ENCODE results near the gene FAM20C. TPM values are rescaled to one million over a fixed set of nuclear protein-coding genes. Genes with fewer than 3 reads are reported as not detected.

FAM20C gene
- total and polyA plus RNA-seq, 10 of the 15 experiments (the other 5 are each of a cell fraction or from before 2014, with no cell fraction given), result 0.44 TPM; not detected in 9

- TF ChIP-seq ZNF592 (IDR thresholded peaks at IDR 0.05), result no peak
- no peak for TF ChIP-seq YY1 (IDR thresholded peaks at IDR 0.05; ENCODE audit: low read depth, low read length)
- no peak for TF ChIP-seq CEBPB (IDR thresholded peaks at IDR 0.05; ENCODE audit: borderline replicate concordance in 1 of 2, low read depth in 2 of 2, low read length in 2 of 2)
- no peak for TF ChIP-seq ESRRA (IDR thresholded peaks at IDR 0.05; ENCODE audit: low read length)
- TF ChIP-seq RUNX3 (IDR thresholded peaks at IDR 0.05; ENCODE audit: low read length), result no peak
These were observed 1.3 kb downstream of the FAM20C start (continued) for GRCh38 chr7:193481-194251.

GRCh38 chr7:194252-195009 lies 2.1 kb downstream of the FAM20C start:
- H3K27ac ChIP-seq (ENCODE audit: control insufficient read depth, insufficient read depth), result no peak overlapping the region
- H3K9ac ChIP-seq (ENCODE audit: control insufficient read depth, insufficient read depth, low read length), result no peak overlapping the region
- BruUV-seq (replicated peaks), result no TSS peak
- H3K4me1 ChIP-seq (ENCODE audit: control insufficient read depth, insufficient read depth, low read length), result no peaks in the 10 kb centered on the region
- in situ Hi-C loops (cut with MboI), result no loop called here
- no peak overlapping the region for H3K4me2 ChIP-seq (ENCODE audit: control insufficient read depth, insufficient read depth)
- H3K36me3 ChIP-seq (ENCODE audit: control insufficient read depth in 2 of 2, insufficient read depth in 2 of 2, low read length in 1 of 2), result no peaks in the 10 kb centered on the region
- FAIRE-seq (no peak), DNase-seq (ENCODE audit: low read depth, low spot score) (no peak), ATAC-seq (no peak)
- WGBS (ENCODE audit: insufficient coverage, insufficient replicate concordance, low lambda C conversion rate, missing lambda C conversion rate), result 39% methylated on average over 22 of the region's 27 CpGs
- H4K20me1 ChIP-seq (ENCODE audit: control insufficient read depth, insufficient read depth), result no peaks in the 10 kb centered on the region
- no peaks in the 10 kb centered on the region for H3K27me3 ChIP-seq (replicated peaks in 1 of 2; ENCODE audit: control insufficient read depth in 2 of 2, insufficient read depth in 2 of 2, low read length in 1 of 2)
- H3K9me3 ChIP-seq (replicated peaks; ENCODE audit: control insufficient read depth, insufficient read depth, low read length), result no peaks in the 10 kb centered on the region
- SMC1A ChIA-PET (ENCODE audit: uncharacterized antibody, unreplicated experiment), result no interaction called here
- POLR2A ChIA-PET, result no interaction called here
- no peak overlapping the region for H3K4me3 ChIP-seq
- intact Hi-C loops (cut with micrococcal nuclease; ENCODE audit: unreplicated experiment), result no loop called here
- RAD21 ChIA-PET (ENCODE audit: unreplicated experiment), result no interaction called here
- CTCF ChIA-PET, result no interaction called here
- no peaks in the 10 kb centered on the region for H3K79me2 ChIP-seq (ENCODE audit: control insufficient read depth, insufficient read depth, low read length)
- no peak overlapping the region for H2AFZ ChIP-seq (ENCODE audit: control insufficient read depth, low read depth, low read length)
- TF ChIP-seq SREBF1 (IDR thresholded peaks at IDR 0.05; ENCODE audit: low read length), result no peak
- TF ChIP-seq, protein P1, sequence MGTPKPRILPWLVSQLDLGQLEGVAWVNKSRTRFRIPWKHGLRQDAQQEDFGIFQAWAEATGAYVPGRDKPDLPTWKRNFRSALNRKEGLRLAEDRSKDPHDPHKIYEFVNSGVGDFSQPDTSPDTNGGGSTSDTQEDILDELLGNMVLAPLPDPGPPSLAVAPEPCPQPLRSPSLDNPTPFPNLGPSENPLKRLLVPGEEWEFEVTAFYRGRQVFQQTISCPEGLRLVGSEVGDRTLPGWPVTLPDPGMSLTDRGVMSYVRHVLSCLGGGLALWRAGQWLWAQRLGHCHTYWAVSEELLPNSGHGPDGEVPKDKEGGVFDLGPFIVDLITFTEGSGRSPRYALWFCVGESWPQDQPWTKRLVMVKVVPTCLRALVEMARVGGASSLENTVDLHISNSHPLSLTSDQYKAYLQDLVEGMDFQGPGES (IDR thresholded peaks at IDR 0.05), result no peak
- TF ChIP-seq SRF (IDR thresholded peaks at IDR 0.05; ENCODE audit: low read depth in 2 of 2, low read length in 2 of 2), result no peak
- no peak for TF ChIP-seq EP300 (IDR thresholded peaks at IDR 0.05; ENCODE audit: borderline replicate concordance in 1 of 2, control insufficient read depth in 1 of 2, low read depth in 2 of 2, low read length in 2 of 2)
- no peak for TF ChIP-seq ASH2L (IDR thresholded peaks at IDR 0.05; ENCODE audit: borderline replicate concordance, low read depth)
- TF ChIP-seq STAT3 (IDR thresholded peaks at IDR 0.05; ENCODE audit: low read depth, low read length), result no peak
- no peak for TF ChIP-seq BCL11A (IDR thresholded peaks at IDR 0.05; ENCODE audit: low read depth, low read length)
- TF ChIP-seq RELA (IDR thresholded peaks at IDR 0.05; ENCODE audit: borderline replicate concordance, partially characterized antibody), result no peak
- no peak for TF ChIP-seq BHLHE40 (IDR thresholded peaks at IDR 0.05; ENCODE audit: borderline replicate concordance in 1 of 2, low read depth in 2 of 2, low read length in 1 of 2)
- TF ChIP-seq ZNF622 (IDR thresholded peaks at IDR 0.05), result no peak
- no peak for TF ChIP-seq MTA2 (IDR thresholded peaks at IDR 0.05; ENCODE audit: low read depth)
- TF ChIP-seq SIX5 (IDR thresholded peaks at IDR 0.05; ENCODE audit: low read depth, low read length, severe bottlenecking), result no peak
